Measurements from ENCODE around the gene HOXC9.

Gene HOXC9

GRCh38 chr12:54046809-54047159, 46.8 kb downstream of the HOXC9 start:
- no peaks in the 10 kb centered on the region for H3K36me3 ChIP-seq (ENCODE audit: low read length)
- H4K20me1 ChIP-seq (ENCODE audit: low read depth, low read length) = no peaks in the 10 kb centered on the region
- H3K9ac ChIP-seq (ENCODE audit: low read length) = no peak overlapping the region
- no peak for TF ChIP-seq EZH2phosphoT487 (conservative IDR thresholded peaks at IDR 0.05; ENCODE audit: low read length)
- TF ChIP-seq, protein P1, sequence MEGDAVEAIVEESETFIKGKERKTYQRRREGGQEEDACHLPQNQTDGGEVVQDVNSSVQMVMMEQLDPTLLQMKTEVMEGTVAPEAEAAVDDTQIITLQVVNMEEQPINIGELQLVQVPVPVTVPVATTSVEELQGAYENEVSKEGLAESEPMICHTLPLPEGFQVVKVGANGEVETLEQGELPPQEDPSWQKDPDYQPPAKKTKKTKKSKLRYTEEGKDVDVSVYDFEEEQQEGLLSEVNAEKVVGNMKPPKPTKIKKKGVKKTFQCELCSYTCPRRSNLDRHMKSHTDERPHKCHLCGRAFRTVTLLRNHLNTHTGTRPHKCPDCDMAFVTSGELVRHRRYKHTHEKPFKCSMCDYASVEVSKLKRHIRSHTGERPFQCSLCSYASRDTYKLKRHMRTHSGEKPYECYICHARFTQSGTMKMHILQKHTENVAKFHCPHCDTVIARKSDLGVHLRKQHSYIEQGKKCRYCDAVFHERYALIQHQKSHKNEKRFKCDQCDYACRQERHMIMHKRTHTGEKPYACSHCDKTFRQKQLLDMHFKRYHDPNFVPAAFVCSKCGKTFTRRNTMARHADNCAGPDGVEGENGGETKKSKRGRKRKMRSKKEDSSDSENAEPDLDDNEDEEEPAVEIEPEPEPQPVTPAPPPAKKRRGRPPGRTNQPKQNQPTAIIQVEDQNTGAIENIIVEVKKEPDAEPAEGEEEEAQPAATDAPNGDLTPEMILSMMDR (IDR thresholded peaks at IDR 0.05; ENCODE audit: insufficient read depth, low read length, poor library complexity, severe bottlenecking) = no peak
- no peaks in the 10 kb centered on the region for H3K27me3 ChIP-seq (ENCODE audit: low read length)
- no peaks in the 10 kb centered on the region for H3K9me3 ChIP-seq (ENCODE audit: insufficient read depth, low read length)
- H3K27ac ChIP-seq (ENCODE audit: low read depth, low read length) = no peak overlapping the region
- H3F3A ChIP-seq (ENCODE audit: insufficient read depth) = no peaks in the 10 kb centered on the region
- no peak overlapping the region for H3K4me3 ChIP-seq (ENCODE audit: insufficient read depth, low read length, poor library complexity, severe bottlenecking)
- no peaks in the 10 kb centered on the region for H3K79me2 ChIP-seq (ENCODE audit: insufficient read depth, low read length)
- no peaks in the 10 kb centered on the region for H3K9me2 ChIP-seq (replicated peaks; ENCODE audit: insufficient read depth, low read length)
- no peak overlapping the region for H2AFZ ChIP-seq (ENCODE audit: low read depth, low read length, severe bottlenecking)
- H3K4me2 ChIP-seq (ENCODE audit: low read depth, low read length, poor library complexity, severe bottlenecking) = no peak overlapping the region

DNA sequence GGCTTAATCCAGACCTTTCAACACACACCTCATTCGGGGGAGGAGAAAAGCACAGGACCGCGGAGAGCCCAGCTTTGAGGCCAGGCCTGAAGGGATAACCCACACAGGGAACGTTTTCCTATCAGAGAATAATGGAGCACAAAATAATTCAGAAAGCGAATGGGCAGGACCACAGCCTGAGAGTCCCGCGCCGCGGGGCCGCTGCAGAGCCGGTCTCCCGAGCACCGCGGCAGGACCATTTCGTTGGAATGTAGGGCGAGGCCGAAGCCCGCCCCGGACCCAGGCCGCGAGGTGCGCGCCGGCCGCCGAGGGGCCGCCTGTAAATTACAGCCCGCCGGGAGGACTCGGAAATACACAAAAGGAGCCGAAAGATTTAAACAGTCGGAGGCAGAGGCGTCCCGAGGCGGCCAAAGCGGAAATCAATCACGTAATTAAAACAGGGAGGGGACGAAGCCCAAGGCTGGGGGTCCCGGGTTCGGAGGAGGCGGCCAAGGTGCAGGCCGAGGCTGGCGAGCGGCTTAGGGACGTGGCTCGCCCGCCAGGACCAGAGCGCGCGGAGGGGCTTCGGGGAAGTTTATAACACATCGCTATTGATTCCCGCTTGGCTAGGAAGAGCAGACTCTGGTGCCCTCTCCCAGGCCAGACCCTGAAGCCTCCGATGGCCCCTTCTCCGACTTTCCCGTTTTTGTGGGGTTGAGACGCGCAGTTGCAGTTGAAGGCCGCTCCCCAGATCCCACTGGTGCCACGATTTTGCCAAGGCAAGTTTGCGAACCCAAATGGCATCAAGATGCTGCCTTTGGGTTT, 47.4 kb downstream of the HOXC9 start:
- Histone ChIP-seq H3K27ac (ENCODE audit: low read depth, low read length) (no peak overlapping the region), H3K79me2 (ENCODE audit: insufficient read depth, low read length) (no peaks in the 10 kb centered on the region), H3F3A (ENCODE audit: insufficient read depth) (no peaks in the 10 kb centered on the region), H3K9me3 (ENCODE audit: insufficient read depth, low read length) (no peaks in the 10 kb centered on the region), H4K20me1 (ENCODE audit: low read depth, low read length) (no peaks in the 10 kb centered on the region), H3K36me3 (ENCODE audit: low read length) (no peaks in the 10 kb centered on the region), H2AFZ (ENCODE audit: low read depth, low read length, severe bottlenecking) (no peak overlapping the region), H3K4me3 (ENCODE audit: insufficient read depth, low read length, poor library complexity, severe bottlenecking) (no peak overlapping the region), H3K4me2 (ENCODE audit: low read depth, low read length, poor library complexity, severe bottlenecking) (no peak overlapping the region), H3K9me2 (replicated peaks; ENCODE audit: insufficient read depth, low read length) (no peaks in the 10 kb centered on the region), H3K27me3 (ENCODE audit: low read length) (no peaks in the 10 kb centered on the region), H3K9ac (ENCODE audit: low read length) (no peak overlapping the region)
- TF ChIP-seq EZH2phosphoT487 (conservative IDR thresholded peaks at IDR 0.05; ENCODE audit: low read length) = no peak
- TF ChIP-seq, protein P1 (IDR thresholded peaks at IDR 0.05; ENCODE audit: insufficient read depth, low read length, poor library complexity, severe bottlenecking) = no peak

DNA sequence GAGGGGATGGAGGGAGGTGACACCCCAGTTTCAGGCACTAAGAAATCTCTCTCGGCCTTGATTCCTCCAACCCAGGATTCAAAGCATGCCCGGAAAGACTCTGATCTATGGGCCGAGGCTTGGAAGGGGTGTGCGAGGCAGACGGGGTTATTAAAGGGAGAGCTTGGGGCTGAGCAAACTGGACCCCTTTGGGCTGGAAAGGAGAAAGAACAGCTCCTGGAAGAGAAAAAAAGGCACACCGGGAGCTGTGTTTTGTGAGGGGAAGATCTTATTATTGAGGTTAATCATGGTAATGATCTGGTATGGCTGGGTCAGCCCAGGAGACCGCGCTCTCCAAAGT, 48.0 kb downstream of the HOXC9 start:
- no peaks in the 10 kb centered on the region for H3K36me3 ChIP-seq (ENCODE audit: low read length)
- H4K20me1 ChIP-seq (ENCODE audit: low read depth, low read length) = no peaks in the 10 kb centered on the region
- H2AFZ ChIP-seq (ENCODE audit: low read depth, low read length, severe bottlenecking) = no peak overlapping the region
- no peak for TF ChIP-seq EZH2phosphoT487 (conservative IDR thresholded peaks at IDR 0.05; ENCODE audit: low read length)
- TF ChIP-seq, protein P1 (IDR thresholded peaks at IDR 0.05; ENCODE audit: insufficient read depth, low read length, poor library complexity, severe bottlenecking) = no peak
- H3K4me2 ChIP-seq (ENCODE audit: low read depth, low read length, poor library complexity, severe bottlenecking) = no peak overlapping the region
- no peaks in the 10 kb centered on the region for H3K79me2 ChIP-seq (ENCODE audit: insufficient read depth, low read length)
- H3K27me3 ChIP-seq (ENCODE audit: low read length) = no peaks in the 10 kb centered on the region
- H3F3A ChIP-seq (ENCODE audit: insufficient read depth) = no peaks in the 10 kb centered on the region
- H3K9ac ChIP-seq (ENCODE audit: low read length) = no peak overlapping the region
- no peak overlapping the region for H3K27ac ChIP-seq (ENCODE audit: low read depth, low read length)
- H3K9me2 ChIP-seq (replicated peaks; ENCODE audit: insufficient read depth, low read length) = no peaks in the 10 kb centered on the region
- H3K4me3 ChIP-seq (ENCODE audit: insufficient read depth, low read length, poor library complexity, severe bottlenecking) = no peak overlapping the region
- no peaks in the 10 kb centered on the region for H3K9me3 ChIP-seq (ENCODE audit: insufficient read depth, low read length)
